K562 (cell line): ENCODE measurements around the gene USHBP1. TPM values are rescaled to one million over a fixed set of nuclear protein-coding genes. Genes with fewer than 3 reads are reported as not detected.

Experiments used
- ATAC-seq: fragments of 200-7000 bp; cut with Tn5 transposase; 3 replicates; pipeline ENCODE4 v1.9.1; 2020; ENCODE audit warnings: moderate library complexity
- BruUV-seq: library from RNA; stranded (reverse); fragments of 400-500 nt; replicated peaks from 2 replicates; lab custom pipeline; 2021; lab: Mats Ljungman, UMichigan
- CTCF ChIA-PET: fragments of 300-600 bp; formaldehyde crosslinking; extraction: SDS; loops from one replicate; lab custom pipeline; 2021; ENCODE audit warnings: low intra/inter-chr PET ratio; lab: Yijun Ruan, JAX
- POLR2A ChIA-PET: fragments of 300-600, 350-650 bp; sonication (Branson Sonifier 250); formaldehyde crosslinking; extraction: SDS; loops from one replicate; lab custom pipeline; 2021; ENCODE audit warnings: antibody characterized with exemption, inconsistent platforms; lab: Yijun Ruan, JAX
- DNase-seq, 4 experiments: peaks; one replicate each; pipeline versions ENCODE4 v3.0.0 to v3.0.0-alpha.2; 2011 to 2018; ENCODE audit warnings: low spot score in 3 of 4, mixed read lengths in 3 of 4; ENCODE audit errors: extremely low read depth in 1 of 4
- FAIRE-seq: peaks from 2 replicates; lab custom pipeline; 2011; peaks lifted over from hg19 to GRCh38; lab: Jason Lieb, UNC
- H2AFZ ChIP-seq: 2 replicates; pipeline ENCODE4 v1.6.0; 2011; ENCODE audit warnings: low read depth, low read length, control low read depth, inconsistent platforms
- H3K27ac ChIP-seq: fragments of 200-600 bp; 3 replicates; pipeline ENCODE4 v1.8.0; 2011; ENCODE audit warnings: low read depth, mild to moderate bottlenecking, control low read depth, inconsistent platforms, low read length, moderate library complexity, mixed read lengths; ENCODE audit errors: extremely low read depth
- H3K27me3 ChIP-seq, 2 experiments: fragments of 300-600 bp in 1 of 2; 2 replicates in 1 of 2; 3 replicates in 1 of 2; pipeline versions ENCODE4 v1.6.0 to v1.8.0; 2011; ENCODE audit warnings: inconsistent platforms in 2 of 2, low read length in 2 of 2, mild to moderate bottlenecking in 1 of 2, mixed read lengths in 1 of 2, moderate library complexity in 1 of 2; ENCODE audit not compliant: control insufficient read depth in 2 of 2, insufficient read depth in 2 of 2
- H3K36me3 ChIP-seq: fragments of 300-600 bp; 3 replicates; pipeline ENCODE4 v1.8.0; 2011; ENCODE audit warnings: mild to moderate bottlenecking, low read length, inconsistent platforms; ENCODE audit not compliant: control insufficient read depth, insufficient read depth
- H3K4me1 ChIP-seq, 2 experiments: fragments of 200-600 bp in 1 of 2; replicated peaks in 1 of 2; 2 replicates in 1 of 2; 3 replicates in 1 of 2; pipeline versions ENCODE4 v1.5.1 to v1.8.0; 2011; ENCODE audit warnings: inconsistent platforms in 2 of 2, low read length in 2 of 2, mild to moderate bottlenecking in 1 of 2, mixed read lengths in 1 of 2, moderate library complexity in 1 of 2; ENCODE audit not compliant: control insufficient read depth in 2 of 2, insufficient read depth in 2 of 2
- H3K4me2 ChIP-seq: 2 replicates; pipeline ENCODE4 v1.6.1; 2011; ENCODE audit warnings: low read length, control low read depth, inconsistent platforms, mixed read lengths; ENCODE audit not compliant: insufficient read depth
- H3K4me3 ChIP-seq: fragments of 200-600 bp; sonication (generic), shearing (Covaris generic); 2 replicates; pipeline ENCODE4 v1.5.1; 2016; ENCODE audit warnings: control low read depth, inconsistent platforms
- H3K79me2 ChIP-seq: fragments of 200-600 bp; 3 replicates; pipeline ENCODE4 v1.8.0; 2011; ENCODE audit warnings: low read length, inconsistent platforms; ENCODE audit not compliant: control insufficient read depth, insufficient read depth
- H3K9ac ChIP-seq, 2 experiments: 2 replicates each; pipeline versions ENCODE4 v1.6.0 to v1.6.1; 2011; ENCODE audit warnings: low read depth in 2 of 2, low read length in 2 of 2, control low read depth in 1 of 2, inconsistent platforms in 1 of 2, mild to moderate bottlenecking in 1 of 2, mixed read lengths in 1 of 2; ENCODE audit not compliant: insufficient read depth in 1 of 2
- H3K9me1 ChIP-seq: one replicate; pipeline ENCODE4 v1.6.0; 2011; ENCODE audit warnings: inconsistent platforms, mild to moderate bottlenecking, low read length, moderate library complexity; ENCODE audit not compliant: control insufficient read depth, insufficient read depth
- H3K9me3 ChIP-seq: replicated peaks from 2 replicates; pipeline ENCODE4 v1.5.1; 2011; ENCODE audit warnings: low read depth, low read length, inconsistent platforms; ENCODE audit not compliant: control insufficient read depth, insufficient read depth
- H4K20me1 ChIP-seq: replicated peaks from 2 replicates; pipeline ENCODE4 v1.6.1; 2011; ENCODE audit warnings: low read length, inconsistent platforms, mixed read lengths; ENCODE audit not compliant: control insufficient read depth, insufficient read depth
- BCOR ChIP-seq: fragments of 450-650 bp; IDR thresholded peaks from 2 replicates; pipeline ENCODE4 v1.6.1; 2016
- NFIC ChIP-seq: fragments of 450-650 bp; IDR thresholded peaks from 2 replicates; pipeline ENCODE4 v1.6.1; 2017; ENCODE audit warnings: mild to moderate bottlenecking, inconsistent platforms
- RBFOX2 ChIP-seq: fragments of 200-400 bp; formaldehyde crosslinking; IDR thresholded peaks from 2 replicates; pipeline ENCODE4 v1.6.1; 2017; ENCODE audit warnings: low read depth, mild to moderate bottlenecking, low read length, moderate library complexity
- TGIF2 ChIP-seq: sonication (generic); formaldehyde crosslinking; IDR thresholded peaks from 2 replicates; pipeline ENCODE4 v1.8.1; 2022; ENCODE audit warnings: mild to moderate bottlenecking, missing genetic modification reagents, moderate library complexity
- YY1 ChIP-seq, 3 experiments: IDR thresholded peaks; 2 replicates each; pipeline ENCODE4 v1.6.1; 2011; ENCODE audit warnings: low read length in 2 of 3, mild to moderate bottlenecking in 2 of 3, moderate library complexity in 2 of 3, borderline replicate concordance in 1 of 3, control low read depth in 1 of 3, low read depth in 1 of 3; ENCODE audit not compliant: insufficient read depth in 3 of 3, insufficient replicate concordance in 2 of 3, control insufficient read depth in 1 of 3, insufficient read length in 1 of 3; ENCODE audit errors: extremely low read depth in 1 of 3
- WGBS: fragments of 100-300 bp; shearing (Covaris generic); methylation state at CpG from one replicate; pipeline ENCODE4 v1.1.6; 2016; ENCODE audit warnings: low coverage, mixed read lengths; ENCODE audit not compliant: insufficient coverage; ENCODE audit errors: missing lambda C conversion rate; 5-methylcytosine and 5-hydroxymethylcytosine counted together
- in situ Hi-C: fragments of 300-500 bp; cut with MboI; formaldehyde crosslinking; loops from 4 replicates; pipeline ENCODE4 v1.15.0; 2018; ENCODE audit warnings: inconsistent platforms, mixed read lengths
- intact Hi-C: fragments of 100-400 bp; cut with micrococcal nuclease; formaldehyde crosslinking; loops from 2 replicates; pipeline ENCODE4 v1.14.2; 2022
- polyA plus RNA-seq, 8 experiments: library from polyadenylated mRNA; depleted of rRNA in 4 of 8; stranded (reverse) in 5 of 8; unstranded in 3 of 8; fragments of >200 nt; fragmentation: Nextera tagmentation in 2 of 8; fragmentation: Illumina TruSeq in 1 of 8; extraction: Ambion mirVana in 2 of 8; extraction: Trizol in 1 of 8; gene quantifications; 2 replicates each; pipeline versions ENCODE4 v1.2.1 to v1.2.3, GENCODE V29; 2011 to 2014; ENCODE audit warnings: inconsistent platforms in 1 of 8, missing spikeins in 1 of 8
- total RNA-seq, 7 experiments: library from RNA; depleted of rRNA in 6 of 7; stranded (reverse); fragments of >200 nt in 6 of 7; fragmentation: Illumina TruSeq in 2 of 7; extraction: Trizol in 2 of 7; gene quantifications; 2 replicates each; pipeline versions ENCODE4 v1.2.1 to v1.2.3, GENCODE V29; 2011 to 2021; ENCODE audit warnings: low replicate concordance in 1 of 7
- TF ChIP-seq, protein P1 (sequence below): sonication (generic); formaldehyde crosslinking; IDR thresholded peaks from 2 replicates; pipeline ENCODE4 v1.8.0; 2022; ENCODE audit warnings: missing genetic modification reagents, mild to moderate bottlenecking, moderate library complexity, borderline replicate concordance

Gene USHBP1
- total and polyA plus RNA-seq, 9 of the 15 experiments (the other 6 are each of a cell fraction or from before 2014, with no cell fraction given): 0.03 to 0.10 (median 0.05) TPM; not detected in 5

DNA sequence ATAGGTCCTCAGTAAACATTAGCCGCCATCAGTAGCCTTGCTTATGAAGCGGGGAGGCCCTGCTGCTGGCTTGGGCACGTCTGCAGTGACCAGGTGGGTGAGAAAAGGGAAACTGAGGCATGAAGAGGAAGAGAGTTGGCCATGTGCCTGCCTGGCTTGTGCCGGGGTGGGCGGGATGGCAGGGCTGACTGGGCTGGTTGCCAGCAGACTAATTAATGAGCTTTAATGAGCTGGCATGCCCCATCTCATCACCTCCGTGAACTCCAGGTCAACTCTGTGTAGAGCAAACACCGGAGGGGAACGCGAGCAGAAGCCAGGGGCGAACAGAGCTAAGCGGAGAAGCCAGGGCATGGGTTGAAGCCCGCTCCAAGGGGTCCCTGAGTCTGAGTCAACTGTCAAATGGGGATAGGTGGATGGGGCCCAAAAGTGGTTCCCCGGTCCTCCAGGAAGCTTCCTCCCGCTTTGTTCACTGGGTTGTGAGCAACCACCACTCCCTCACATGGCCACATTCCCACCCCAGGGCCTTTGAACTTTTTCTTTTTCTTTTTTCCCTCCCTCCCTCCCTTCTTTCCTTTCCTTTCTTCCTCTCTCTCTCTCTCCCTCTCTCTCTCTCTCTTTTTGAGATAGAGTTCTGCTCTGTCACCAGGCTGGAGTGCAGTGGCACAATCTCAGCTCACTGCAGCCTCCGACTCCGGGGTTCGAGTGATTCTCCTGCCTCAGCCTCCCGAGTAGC is 27.6 kb downstream of the USHBP1 start:
- no peak overlapping the region for H3K4me3 ChIP-seq
- intact Hi-C loops: no loop called here
- WGBS: 84% methylated on average over 11 of the region's 18 CpGs
- TF ChIP-seq YY1 (IDR thresholded peaks at IDR 0.05; ENCODE audit: borderline replicate concordance in 1 of 3, control insufficient read depth in 1 of 3, extremely low read depth in 1 of 3, insufficient read depth in 3 of 3, insufficient read length in 1 of 3, insufficient replicate concordance in 2 of 3, low read depth in 1 of 3, low read length in 2 of 3): no peak
- peak; percentile 51 for TF ChIP-seq RBFOX2
- peak; percentile 52 for TF ChIP-seq NFIC
- no peak for TF ChIP-seq TGIF2 (CRISPR knock-in tag)
- TF ChIP-seq, protein P1, sequence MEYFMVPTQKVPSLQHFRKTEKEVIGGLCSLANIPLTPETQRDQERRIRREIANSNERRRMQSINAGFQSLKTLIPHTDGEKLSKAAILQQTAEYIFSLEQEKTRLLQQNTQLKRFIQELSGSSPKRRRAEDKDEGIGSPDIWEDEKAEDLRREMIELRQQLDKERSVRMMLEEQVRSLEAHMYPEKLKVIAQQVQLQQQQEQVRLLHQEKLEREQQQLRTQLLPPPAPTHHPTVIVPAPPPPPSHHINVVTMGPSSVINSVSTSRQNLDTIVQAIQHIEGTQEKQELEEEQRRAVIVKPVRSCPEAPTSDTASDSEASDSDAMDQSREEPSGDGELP (CRISPR knock-in tag): peak; percentile 35; the same call in 1 of the 2 replicates
- 0 out of 2 replicates have a peak, but pooled peaks have one; percentile 6 for TF ChIP-seq BCOR
- TF ChIP-seq, all 486 proteins: peak for 4
- H3K27ac ChIP-seq: peak overlapping the region; percentile 76; the same call in 1 of the 3 replicates
- H3K9ac ChIP-seq: peak overlapping the region in 1 of 2 experiments; percentile 80; a peak in 2 of 4 replicates
- no peak overlapping the region for H3K4me2 ChIP-seq
- in situ Hi-C loops: no loop called here
- ChIA-PET CTCF (no interaction called here), POLR2A (interaction anchor here (0.8 to 11.3 kb wide), 4 partner anchors 11 to 30 kb away, joined by 3 to 129 read pairs (median 8); partner anchors contain the start of genes OCEL1 and USE1)
- peaks cover 18 to 52% of the 10 kb centered on the region in 2 experiments for H3K4me1 ChIP-seq
- H3K36me3 ChIP-seq: peaks cover 65% of the 10 kb centered on the region; the same call in 2 of the 3 replicates
- H3K27me3 ChIP-seq: no peaks in the 10 kb centered on the region
- H3K9me1 ChIP-seq: no peaks in the 10 kb centered on the region
- no peak for DNase-seq
- H2AFZ ChIP-seq: no peak overlapping the region
- ATAC-seq: no peak
- FAIRE-seq: no peak
- H3K79me2 ChIP-seq: peaks cover 65% of the 10 kb centered on the region
- BruUV-seq: no TSS peak
- H3K9me3 ChIP-seq: no peaks in the 10 kb centered on the region
- peaks cover 6% of the 10 kb centered on the region; the same call in 1 of the 2 replicates for H4K20me1 ChIP-seq
